GM21528 (cell line): Measurements from ENCODE around the gene FAM78B.

Source experiments
- ATAC-seq: cut with Tn5 transposase; IDR thresholded peaks from one replicate; pipeline ENCODE4 v1.9.1; 2021; ENCODE audit warnings: mild to moderate bottlenecking, moderate library complexity; ENCODE audit not compliant: unreplicated experiment, low FRiP score

The FAM78B gene, protein sequence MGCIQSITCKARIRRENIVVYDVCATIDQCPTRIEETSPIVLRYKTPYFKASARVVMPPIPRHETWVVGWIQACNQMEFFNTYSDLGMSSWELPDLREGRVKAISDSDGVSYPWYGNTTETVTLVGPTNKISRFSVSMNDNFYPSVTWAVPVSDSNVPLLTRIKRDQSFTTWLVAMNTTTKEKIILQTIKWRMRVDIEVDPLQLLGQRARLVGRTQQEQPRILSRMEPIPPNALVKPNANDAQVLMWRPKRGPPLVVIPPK

DNA sequence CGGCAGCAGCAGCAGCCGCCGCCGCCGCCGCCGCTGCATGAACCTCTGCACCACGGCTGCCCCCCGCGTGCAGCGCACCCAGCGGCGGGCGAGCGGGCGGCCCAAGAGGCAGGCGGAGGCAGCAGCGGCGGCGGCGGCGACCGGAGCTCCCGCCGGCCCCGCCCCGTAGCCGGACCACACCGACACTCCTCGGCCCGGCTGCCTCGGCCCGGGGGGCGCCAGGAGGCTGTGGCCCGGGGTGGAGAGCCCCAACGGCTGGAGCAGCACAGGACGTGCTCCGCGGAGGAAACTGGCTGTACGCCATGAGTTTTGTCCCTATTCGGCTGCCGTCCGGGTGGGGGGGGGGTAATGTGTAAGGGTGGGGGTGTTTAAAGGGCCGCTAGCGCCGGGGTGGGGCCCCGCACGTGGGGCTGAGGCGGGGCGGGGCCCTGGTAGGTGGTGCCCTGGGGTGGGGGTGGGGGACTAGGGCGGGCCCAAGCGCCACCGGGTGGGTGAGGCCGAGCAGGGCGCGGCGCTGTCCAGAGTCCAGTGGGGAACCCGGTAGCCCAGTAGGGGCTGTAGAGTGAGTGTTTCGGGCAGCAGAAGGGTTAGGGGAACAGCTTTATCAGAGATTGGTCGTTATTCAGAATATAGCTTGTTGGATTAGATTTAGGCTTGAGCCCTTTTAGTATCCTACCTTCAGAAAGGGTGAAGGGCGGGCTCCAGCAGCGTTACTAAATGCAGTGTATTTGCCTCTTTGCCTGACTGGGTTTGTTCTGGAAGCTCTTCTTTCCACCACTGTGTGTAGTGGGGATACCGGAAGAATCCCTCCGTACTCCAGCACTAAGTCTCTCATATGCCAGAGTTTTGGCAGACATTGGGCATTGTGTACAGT, at the start of gene FAM78B:
Gene FAM78B, minus strand, starts transcription at position 304 of the 874 bp plus-strand sequence. CDS start 753 bp downstream, outside the sequence.
- peak; percentile 49 for ATAC-seq

DNA sequence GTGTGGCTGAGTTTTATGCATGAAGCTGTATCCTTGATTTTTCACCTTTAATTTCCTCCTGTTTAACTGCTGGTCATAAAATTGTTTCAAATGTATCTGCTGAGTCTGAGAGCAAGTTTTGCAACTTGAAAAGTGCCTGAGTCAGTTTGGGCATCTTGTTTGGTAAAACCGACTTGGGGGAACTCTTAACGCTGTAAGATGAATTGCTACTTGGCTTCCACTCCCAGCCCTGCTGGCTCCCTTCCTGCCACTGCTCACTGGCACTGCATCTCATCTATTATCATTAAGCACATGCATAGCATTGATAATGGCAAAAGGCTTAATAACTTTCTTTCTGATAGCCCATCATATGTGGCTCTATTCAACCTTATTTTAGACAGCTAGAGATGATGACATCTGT, 35.7 kb upstream of the FAM78B start:
- no peak for ATAC-seq

DNA sequence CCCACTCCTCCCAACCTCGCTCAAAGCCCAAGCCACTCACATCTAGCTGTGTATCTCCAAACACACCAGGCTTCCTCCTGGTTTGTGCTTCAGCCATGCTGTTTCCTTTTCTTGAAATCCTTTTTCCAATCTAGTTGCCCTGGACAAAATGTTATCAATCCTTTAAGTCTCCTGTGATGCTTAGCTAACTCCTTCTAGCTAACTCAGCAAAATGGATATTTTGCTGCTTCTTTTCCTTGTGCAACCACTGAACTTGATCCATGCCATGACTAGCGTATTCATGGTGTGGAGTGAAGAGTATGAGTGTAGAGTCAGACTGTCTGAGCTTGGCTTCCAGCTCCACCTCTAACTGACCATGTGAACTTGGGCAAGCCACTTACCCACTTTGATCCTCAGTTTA, 33.9 kb upstream of the FAM78B start:
- no peak for ATAC-seq

DNA sequence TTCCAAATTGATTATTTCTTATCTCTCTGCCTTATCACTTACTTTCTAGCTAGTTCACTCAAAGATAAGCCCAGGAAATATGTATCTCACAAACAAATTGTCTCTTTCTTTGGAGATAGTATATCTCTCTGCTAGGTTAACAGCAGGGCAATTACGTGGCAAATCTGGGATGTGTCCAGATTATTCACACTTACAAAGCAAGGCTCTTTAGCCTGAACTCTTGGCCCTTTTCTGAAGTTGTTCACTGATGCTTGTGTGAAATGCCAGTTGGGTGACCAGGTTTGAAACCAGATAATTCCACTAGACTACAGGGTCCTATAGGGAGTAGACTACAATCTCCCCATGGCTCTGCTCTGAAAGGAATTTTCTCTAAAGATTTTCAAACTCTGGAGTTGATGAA, 30.8 kb upstream of the FAM78B start:
- ATAC-seq, result no peak

DNA sequence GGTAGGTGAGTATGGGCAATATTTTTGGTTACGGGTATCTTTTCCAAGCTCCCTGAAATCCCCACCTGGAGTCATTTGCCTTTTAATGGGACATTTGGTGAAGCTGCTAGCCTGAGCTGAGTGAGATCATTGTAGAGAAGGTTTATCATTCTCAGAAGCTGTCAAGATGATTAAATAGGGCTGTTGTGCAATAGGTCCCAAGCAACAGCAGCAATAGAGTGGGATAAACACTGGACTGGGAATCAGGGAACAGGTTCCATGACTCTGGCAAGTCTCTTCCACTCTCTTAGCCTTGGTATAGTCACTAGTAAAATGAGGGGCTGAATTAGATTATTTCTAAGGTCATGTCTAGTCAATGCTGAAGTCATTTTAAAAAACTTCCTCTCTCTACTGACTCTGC, 30.3 kb upstream of the FAM78B start:
- ATAC-seq, result no peak

DNA sequence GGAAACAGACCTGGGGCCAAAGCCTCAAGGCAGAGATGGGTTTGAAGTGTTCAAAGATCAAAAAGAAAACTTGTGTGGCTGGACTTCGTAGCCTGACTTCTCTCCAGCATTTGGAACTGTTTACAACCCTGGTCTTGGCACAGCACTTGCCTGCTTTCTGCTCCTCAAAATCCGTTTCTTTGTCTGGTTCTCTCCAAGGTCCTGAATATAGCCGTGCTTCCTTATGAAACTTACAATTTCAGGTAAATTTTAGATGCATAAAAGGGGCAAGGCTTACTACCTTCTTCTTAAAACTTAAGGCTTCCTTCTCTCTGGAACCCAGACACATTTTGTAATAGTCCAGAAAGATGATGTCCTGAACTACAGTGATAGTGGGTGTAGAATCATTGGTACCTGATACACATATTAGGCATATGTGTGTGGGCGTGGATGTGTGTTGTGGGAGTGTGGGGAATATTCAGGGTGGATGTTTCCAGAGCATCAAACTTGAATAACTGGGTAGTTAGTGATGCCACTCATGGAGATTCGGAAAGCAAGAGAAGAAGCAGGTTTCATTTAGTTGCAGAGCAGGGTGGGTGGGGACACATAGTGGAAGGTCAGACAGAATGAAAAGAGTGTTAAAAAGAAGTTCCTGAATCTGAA, 26.4 kb upstream of the FAM78B start:
- no peak for ATAC-seq

DNA sequence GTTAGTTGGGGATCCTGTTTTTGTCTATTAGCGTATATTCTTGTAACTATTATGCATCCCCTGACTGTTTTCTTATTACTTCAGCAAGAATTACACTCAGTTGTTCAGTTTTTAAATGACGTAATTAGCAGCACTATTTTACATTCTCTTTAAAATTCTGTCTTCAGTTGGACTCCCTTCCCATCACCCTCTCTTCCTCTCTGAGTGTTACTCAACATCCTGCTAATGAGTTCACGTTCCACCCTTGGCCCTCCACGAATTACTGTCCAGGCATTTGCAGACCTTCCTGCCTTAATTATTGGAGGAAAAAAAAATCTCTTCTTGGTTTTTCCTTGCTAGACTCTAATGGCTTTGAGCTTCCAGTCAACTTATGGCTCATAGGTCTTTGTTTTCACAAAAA, 23.6 kb upstream of the FAM78B start:
- no peak for ATAC-seq

DNA sequence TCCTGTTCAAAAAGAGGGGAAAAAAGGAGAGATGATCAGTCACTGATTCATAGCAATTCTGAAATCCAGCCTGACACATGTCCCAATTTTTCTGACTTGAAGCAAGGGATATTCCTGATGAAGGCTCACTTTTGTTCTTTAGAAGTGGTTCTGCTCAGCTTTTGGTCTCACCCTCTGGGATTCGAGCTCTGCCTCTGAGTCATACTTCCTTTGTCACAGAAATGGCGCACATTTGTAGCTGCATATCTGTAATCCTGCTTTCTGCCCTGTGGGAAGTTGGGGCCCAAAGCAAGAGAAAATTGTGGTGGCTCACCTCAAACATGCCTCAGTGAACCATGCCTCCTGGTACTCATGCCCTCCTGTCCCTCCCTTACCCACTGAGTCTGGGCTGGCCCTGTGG, 22.3 kb upstream of the FAM78B start:
- no peak for ATAC-seq

DNA sequence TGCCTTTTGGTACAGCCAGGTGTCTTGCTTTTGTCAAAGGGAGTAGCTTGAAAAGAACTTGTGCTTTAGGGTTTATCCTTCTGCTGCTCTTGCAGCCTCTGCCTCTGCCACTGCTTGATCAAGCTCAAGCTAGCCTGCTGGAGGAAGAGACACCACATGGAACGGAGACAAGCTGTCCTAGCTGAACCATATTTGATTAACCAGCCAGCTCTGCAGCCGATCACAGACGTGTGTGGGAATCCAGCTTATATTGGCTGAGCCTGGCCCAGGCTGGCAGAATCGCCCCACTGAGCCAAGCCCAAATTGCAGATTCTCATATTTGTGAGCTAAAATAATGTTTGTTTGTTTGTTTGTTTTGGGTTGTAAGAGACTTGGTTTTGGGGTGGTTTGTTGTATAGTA, 18.7 kb upstream of the FAM78B start:
- ATAC-seq, result no peak

DNA sequence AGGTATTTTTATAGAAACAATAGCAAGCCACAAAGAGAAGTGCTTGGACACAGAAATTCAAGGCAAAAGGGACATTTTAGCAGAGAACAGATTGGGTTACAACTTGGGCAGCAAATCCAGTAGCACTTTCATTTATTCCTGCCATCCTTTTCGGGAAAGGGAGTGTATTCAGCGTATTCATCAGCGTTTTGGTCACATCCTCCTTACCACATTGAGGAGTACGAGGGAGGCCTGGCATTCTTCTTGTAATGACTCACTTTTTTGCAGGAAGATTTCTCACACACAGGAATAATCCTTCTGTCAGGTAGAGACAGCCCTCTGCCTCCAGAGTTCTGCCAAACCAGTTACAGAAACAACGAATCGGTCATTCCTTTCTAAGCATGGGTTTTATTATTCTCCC, 18.1 kb upstream of the FAM78B start:
- ATAC-seq, result no peak

DNA sequence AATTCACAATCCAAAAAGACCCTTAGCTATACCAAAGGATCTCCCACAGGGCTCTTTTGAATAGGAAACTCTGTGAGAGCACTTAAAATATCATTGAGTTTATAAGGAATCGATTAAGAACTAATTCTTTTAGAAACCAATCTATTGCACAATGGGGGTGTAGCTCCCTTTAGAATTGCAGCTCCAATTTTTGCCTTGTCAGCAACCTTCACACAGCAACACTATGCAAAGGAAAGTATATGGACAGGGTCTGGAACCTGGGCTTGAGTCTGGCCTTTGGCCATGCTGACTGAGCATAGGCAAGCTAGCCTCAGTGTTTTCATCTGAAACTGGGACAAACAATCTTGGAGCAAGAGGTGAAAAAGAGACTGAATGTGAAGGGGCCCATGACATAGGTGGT, 17.2 kb upstream of the FAM78B start:
- ATAC-seq, result no peak

DNA sequence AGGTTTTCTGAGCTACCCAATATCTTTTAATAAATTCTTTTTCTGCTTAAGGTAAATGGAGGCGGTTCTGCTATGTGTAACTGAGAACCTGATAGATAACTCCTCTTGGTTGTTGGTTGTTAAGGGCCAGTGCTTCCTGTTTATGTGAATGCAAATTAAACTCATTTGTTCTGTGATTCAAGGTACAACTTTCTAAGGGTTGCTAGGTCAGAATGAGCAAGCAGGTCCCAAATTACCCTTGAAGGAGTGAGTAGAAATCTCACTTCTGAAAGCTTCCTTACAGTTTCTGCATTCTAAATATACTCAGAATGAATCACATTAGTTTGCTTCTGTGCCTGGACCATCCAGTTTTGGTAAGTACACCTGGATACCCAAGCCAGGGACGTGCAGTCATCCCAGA, 15.5 kb upstream of the FAM78B start:
- ATAC-seq, result no peak

DNA sequence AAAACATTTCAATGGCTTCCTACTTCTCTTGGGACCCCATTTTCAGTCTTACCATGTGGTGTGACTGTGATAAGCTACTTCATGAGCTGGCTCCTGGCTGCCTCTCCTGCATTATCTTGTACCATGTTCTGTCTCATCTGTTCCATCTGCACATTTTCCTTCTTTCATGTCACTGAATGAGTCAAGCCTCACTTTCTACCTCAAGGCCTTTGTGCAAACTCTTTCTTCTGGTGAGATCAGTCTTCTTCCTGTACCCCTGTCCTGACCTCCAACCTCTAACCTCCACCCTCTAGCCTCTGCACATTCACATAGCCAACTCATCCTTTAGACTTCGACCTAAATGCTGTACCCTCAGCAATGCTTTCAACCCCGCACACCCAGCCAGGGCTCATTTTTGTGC, 9.6 kb upstream of the FAM78B start:
- no peak for ATAC-seq

DNA sequence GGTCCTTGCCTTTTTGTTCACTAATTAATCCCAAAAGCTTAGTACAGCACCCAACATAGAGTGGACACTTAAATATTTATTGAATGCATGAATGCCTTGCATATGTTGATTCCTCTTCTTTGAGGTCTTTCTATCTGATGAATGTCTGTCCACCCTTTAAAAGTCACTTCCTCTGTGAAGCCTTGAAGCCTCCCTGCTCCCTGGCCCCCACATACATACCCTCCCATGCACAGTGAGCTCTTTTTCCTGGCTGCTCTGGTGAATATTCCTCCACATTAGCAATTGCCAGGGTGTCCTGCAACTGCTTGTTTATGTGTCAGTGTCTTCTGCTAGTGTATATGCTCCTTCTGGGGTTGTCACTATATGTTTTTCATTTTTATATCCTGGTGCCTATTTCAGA, 8.2 kb upstream of the FAM78B start:
- ATAC-seq, result no peak

DNA sequence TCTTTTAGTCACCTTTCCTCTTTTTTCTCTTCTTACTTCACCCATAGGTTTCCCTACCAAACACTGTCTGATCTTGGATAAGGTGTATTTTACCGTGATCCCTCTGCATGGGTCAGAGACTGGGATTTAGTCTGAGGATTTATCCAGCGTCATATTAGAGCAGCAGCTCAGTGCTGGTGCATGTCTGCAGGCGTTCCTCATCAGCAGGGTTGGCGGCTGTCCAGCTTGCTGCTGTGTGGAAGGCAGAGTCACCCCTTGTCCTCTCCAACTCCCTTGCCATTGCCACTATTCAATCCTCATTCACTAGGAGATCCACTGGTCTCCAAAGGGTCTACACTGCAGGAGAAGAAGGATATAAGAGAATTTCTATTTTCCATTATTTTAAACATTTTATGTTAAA, 7.3 kb upstream of the FAM78B start:
- no peak for ATAC-seq

DNA sequence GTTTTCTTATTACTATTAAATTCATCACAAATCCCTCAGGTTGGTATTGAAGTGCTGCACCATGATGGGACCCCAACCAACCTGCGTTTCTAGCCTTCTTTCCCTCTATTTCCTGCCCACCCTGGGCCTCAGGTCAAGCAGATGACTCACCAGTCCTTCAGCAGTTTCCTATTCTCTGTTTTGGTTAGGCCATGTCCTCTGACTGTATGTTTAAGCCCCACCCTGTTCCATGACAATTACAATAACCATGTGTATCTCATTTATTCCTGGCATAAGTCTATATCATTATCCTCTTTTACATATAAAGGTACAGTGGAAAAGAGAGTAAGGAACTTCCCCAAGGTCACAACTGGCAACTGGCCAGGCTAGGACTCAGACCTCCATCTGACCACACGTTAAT, 5.3 kb upstream of the FAM78B start:
- ATAC-seq, result no peak

DNA sequence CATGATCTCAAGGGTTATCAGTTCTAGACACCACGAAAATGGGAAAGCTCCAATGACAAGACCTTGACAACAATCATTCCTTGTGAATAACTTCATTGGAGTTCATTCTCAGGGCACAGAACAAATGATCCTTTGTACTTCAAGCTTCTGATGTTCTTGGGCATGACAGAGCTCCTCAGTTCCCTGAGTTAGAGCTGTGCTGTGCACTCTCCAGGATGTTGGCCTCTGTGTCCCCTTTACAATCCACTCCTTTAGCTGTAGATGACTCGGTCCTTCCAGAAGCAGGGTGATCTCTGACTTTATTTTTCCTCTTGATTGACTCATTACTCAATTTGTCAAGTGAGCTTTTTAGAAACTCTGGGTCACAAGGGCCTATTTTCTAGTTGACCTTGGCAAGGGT, 3.9 kb upstream of the FAM78B start:
- ATAC-seq, result no peak

DNA sequence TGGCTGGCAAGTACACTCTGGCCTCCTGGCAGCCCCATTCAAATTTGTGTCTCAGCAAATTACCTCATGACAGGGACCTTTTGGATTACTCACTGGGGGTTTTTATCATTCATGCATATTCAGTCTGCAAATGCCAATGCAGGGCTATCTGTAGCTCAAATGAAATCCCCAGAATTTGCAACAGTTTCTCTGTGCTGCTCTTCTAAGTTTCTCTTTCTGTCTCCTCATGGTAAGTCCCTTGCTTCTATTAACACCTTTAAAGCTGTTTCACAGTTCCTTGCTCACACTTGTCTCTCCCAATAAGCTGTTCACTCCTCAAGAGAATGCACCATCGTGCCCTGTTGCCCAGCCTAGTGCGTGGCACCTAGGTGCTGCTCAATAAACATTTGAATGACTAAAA, 3.3 kb upstream of the FAM78B start:
- peak; percentile 42 for ATAC-seq

DNA sequence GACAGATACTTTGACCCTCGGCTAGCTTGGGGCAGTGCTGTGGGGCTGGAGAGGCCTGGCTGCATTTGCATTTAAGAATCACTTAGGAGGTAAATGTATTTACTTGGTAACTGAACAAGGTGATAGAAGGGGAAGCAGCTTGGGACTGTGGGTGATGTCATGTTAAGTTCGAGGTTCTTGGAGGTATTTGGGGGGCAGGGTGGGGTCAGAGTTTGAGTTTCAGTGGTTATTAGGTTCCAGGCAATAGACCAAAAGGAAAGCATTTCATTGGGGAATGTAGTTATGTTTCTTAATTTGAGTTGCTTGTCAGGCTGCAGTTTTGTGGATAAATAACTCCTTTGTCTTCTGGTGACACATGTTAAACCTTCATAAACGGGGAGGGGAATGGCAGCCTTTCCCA, 2.4 kb upstream of the FAM78B start:
- ATAC-seq, result no peak

DNA sequence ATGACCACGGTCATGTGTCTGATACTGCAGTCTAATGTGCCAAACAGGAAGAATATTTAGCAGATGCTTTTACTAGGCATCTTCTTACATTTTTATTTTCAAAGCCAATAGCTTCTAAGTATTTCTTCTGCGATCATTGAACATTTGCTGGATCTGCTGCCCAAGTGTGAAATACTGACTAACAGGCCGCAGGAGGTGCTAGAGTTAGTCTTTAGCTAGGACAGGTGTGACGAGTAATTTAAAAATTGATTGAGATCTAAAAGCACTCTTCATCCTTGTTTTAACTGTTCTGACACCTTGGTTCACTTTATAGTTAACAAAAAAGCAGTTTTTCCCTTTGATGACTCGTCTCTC, 748 bp upstream of the FAM78B start:
- no peak for ATAC-seq

DNA sequence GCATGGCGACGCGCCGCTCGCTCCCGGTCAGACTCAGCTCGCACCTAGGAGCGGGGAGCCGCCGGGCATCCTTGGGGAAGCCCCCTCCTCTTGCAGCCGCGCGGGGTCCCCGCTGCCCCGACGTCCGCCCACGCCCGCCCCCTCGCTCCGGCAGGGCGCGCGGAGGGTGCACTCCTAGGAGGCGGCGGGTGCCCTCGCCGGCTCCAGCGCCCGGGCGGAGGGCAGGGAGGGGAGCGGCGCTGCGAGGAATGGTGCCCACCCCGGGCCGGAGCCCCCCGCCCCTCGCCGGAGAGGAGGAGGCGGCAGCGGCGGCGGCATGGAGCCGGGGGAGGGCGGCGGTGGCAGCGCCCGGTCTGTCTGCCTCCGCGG, 488 bp downstream of the FAM78B start:
- no peak for ATAC-seq
